SH-SY5Y (cell line): Measurements from ENCODE around the gene GPR161.

Source experiments
- GATA2 ChIP-seq: IDR thresholded peaks from 2 replicates; pipeline ENCODE4 v1.6.1; 2011; ENCODE audit warnings: mild to moderate bottlenecking, low read depth, low read length
- GATA3 ChIP-seq: IDR thresholded peaks from 2 replicates; pipeline ENCODE4 v1.6.1; 2011; ENCODE audit warnings: low read depth, mild to moderate bottlenecking, low read length, moderate library complexity

GRCh38 chr1:168050880-168051279 is 85.8 kb downstream of the GPR161 start:
- TF ChIP-seq GATA2 (no peak), GATA3 (no peak)
